GM18498 (cell line): ENCODE data around the gene ANKRD11.

Source experiments
- ATAC-seq: cut with Tn5 transposase; IDR thresholded peaks from one replicate; pipeline ENCODE4 v1.9.1; 2021; ENCODE audit warnings: mild to moderate bottlenecking, moderate library complexity; ENCODE audit not compliant: unreplicated experiment

ANKRD11 gene

GRCh38 chr16:89289428-89290395, 200.6 kb downstream of the ANKRD11 start:
- no peak for ATAC-seq

- no peak for ATAC-seq
These were observed 201.4 kb downstream of the ANKRD11 start for GRCh38 chr16:89288966-89289365.

- ATAC-seq, result no peak
These were observed 201.8 kb downstream of the ANKRD11 start for GRCh38 chr16:89288577-89288844.

GRCh38 chr16:89287777-89288576, 202.4 kb downstream of the ANKRD11 start:
- no peak for ATAC-seq

GRCh38 chr16:89286096-89286495, 204.3 kb downstream of the ANKRD11 start:
- no peak for ATAC-seq

- no peak for ATAC-seq
These were observed 205.0 kb downstream of the ANKRD11 start for GRCh38 chr16:89285381-89285780.

GRCh38 chr16:89283449-89283848, 206.9 kb downstream of the ANKRD11 start:
- ATAC-seq, result no peak

GRCh38 chr16:89282523-89282922, 207.8 kb downstream of the ANKRD11 start:
- no peak for ATAC-seq

GRCh38 chr16:89281829-89282228, 208.5 kb downstream of the ANKRD11 start:
- ATAC-seq, result no peak

- no peak for ATAC-seq
These were observed 209.2 kb downstream of the ANKRD11 start for GRCh38 chr16:89281189-89281577.

- no peak for ATAC-seq
These were observed 209.7 kb downstream of the ANKRD11 start for GRCh38 chr16:89280546-89281188.

- no peak for ATAC-seq
These were observed 210.5 kb downstream of the ANKRD11 start for GRCh38 chr16:89279666-89280481.

- ATAC-seq, result no peak
These were observed 211.7 kb downstream of the ANKRD11 start for GRCh38 chr16:89278441-89279240.

GRCh38 chr16:89277641-89278341, 212.6 kb downstream of the ANKRD11 start:
- no peak for ATAC-seq

GRCh38 chr16:89277049-89277448, 213.3 kb downstream of the ANKRD11 start:
- no peak for ATAC-seq

- no peak for ATAC-seq
These were observed 214.3 kb downstream of the ANKRD11 start for GRCh38 chr16:89275837-89276720.

- ATAC-seq, result no peak
These were observed 215.1 kb downstream of the ANKRD11 start for GRCh38 chr16:89275284-89275584.

- no peak for ATAC-seq
These were observed 215.6 kb downstream of the ANKRD11 start for GRCh38 chr16:89274561-89275283.
